ENCODE results near the gene PDXDC1. TPM values are rescaled to one million over a fixed set of nuclear protein-coding genes. Genes with fewer than 3 reads are reported as not detected.
"Not testable (repeated sequence)": the region's sequence is repeated elsewhere in the genome, so short reads cannot be mapped to it uniquely, and the experiment has no call there.

Gene PDXDC1
- total RNA-seq, 1 donor from 2014 or later = 82.5 TPM

DNA sequence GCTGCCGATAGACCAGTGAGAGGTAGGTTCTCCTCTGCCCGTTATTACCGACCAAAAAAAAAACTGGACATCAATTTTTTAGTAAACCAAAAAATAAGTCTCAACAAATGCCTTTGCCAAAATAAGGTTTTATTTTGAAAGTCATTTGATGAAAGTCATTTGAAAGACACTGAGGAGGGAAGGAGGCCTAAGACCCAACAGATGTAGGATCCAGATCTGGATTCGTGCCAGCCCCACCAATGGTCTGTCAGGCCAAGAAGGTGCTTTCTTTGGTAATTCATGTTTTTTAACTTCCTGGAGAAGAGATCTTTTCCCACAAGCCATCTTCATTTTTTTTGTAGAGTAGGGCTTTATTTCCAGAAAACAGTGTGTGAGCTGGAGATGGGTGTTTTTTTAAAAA, 62.9 kb downstream of the PDXDC1 start:
- no peak for DNase-seq

- DNase-seq = no peak
Observed at GRCh38 chr16:15038689-15039088, 63.9 kb downstream of the PDXDC1 start.

DNA sequence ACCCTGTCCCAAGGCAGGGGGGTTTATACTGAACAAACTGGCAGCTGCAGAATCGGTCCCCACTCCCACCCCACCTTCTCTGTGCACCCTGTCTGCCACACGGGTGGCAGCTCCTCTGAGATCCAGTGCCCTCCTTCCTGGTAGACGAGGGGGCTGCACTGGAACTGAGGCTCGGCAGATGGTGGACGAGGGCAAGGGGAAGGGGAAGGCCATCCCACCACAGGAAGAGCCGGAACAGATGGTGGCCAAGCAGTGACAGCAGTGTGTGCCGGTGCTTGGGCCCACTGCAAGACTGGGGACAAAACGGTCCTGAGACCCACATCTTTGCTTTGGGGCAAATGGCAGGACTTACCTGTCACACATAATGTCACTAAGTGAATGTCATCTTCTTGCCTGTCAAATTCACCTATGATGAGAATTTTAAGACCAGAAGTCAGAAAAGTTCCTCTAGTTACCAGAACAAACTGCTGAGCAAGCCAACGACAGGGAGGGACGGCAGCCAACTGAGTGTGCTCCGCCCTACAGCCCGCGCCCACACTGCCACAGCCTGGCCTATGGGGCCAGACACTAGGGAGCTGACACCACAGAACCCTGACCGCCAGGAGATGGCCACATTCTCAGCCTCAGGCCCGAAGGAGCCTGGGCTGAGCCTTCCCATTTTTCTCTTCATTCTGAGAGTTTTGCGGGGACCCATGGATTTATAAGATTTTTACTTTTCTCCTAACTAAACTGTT, 66.6 kb downstream of the PDXDC1 start:
- DNase-seq = no peak

- DNase-seq = no peak
Observed at GRCh38 chr16:15043344-15043743, 68.5 kb downstream of the PDXDC1 start.

- DNase-seq = no peak
Observed at GRCh38 chr16:15044286-15044685, 69.5 kb downstream of the PDXDC1 start.

DNA sequence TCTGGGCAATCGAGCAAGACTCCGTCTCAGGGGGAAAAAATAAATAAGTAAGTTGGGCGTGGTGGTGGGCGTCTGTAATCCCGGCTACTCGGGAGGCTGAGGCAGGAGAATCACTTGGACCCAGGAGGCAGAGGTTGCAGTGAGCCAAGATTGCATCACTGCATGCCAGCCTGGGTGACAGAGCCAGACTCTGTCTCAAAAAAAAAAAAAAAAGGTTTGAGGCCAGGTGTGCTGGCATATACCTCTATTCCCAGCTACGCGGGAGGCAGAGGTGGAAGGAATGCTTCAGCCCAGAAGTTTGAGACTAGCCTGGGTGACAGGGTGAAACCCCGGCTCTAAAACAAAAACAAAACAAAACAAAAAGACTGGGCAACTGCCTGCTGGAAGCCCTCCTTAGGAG, 70.4 kb downstream of the PDXDC1 start:
- not testable (repeated sequence) for DNase-seq

GRCh38 chr16:15046692-15047376, 72.0 kb downstream of the PDXDC1 start:
- DNase-seq = no peak

DNA sequence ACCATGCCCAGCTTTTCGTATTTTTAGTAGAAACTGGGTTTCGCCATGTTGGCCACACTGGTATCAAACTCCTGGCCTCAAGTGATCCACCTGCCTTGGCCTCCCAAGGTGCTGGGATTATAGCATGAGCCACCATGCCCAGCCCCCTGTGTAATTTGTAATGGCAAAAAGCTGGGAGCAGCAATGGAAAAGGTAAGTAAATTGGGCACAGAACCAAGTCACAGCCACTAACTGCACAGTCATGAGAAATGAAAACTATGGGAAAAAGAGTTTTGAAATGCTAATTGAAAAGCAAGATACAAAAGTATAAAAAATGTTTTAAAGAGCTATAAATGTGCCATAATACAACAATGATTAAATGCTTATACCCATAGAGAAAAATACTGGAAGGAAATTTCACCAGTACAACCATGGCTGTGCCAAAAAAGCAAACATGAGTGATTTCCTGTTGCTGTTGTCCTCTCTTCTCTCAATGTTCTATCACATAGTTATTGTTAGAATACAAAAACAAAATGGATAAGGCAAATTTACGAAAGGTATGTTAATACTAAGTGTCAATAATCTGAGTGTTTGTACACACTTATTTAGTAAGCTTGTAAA, 74.9 kb downstream of the PDXDC1 start:
- DNase-seq = no peak

- not testable (repeated sequence) for DNase-seq
Observed at GRCh38 chr16:15050440-15050839, 75.6 kb downstream of the PDXDC1 start.

GRCh38 chr16:15051387-15051951, 76.6 kb downstream of the PDXDC1 start:
- DNase-seq = no peak

GRCh38 chr16:15052747-15053476, 78.1 kb downstream of the PDXDC1 start:
- DNase-seq = no peak

DNA sequence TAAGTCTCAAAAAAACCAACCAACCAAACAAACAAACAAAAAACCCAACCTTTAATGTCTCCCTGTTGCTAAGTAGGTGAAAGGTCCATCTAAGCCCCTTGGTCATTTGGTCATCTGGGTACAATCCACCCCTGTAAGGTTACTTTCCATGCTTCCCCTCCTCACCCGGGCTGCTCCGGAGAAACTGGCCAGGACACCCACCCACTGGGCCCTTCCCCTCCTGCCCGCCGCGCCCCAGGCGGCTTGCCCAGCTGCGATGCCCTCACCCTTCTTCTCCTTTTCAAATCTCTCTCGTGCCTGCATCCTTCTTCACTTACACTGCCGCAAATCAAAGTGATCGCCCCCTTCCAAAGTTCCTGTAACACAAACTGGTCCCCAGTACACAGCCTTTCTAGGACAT, 79.1 kb downstream of the PDXDC1 start:
- no peak for DNase-seq

- DNase-seq = no peak
Observed at GRCh38 chr16:15054357-15055140, 79.7 kb downstream of the PDXDC1 start.

DNA sequence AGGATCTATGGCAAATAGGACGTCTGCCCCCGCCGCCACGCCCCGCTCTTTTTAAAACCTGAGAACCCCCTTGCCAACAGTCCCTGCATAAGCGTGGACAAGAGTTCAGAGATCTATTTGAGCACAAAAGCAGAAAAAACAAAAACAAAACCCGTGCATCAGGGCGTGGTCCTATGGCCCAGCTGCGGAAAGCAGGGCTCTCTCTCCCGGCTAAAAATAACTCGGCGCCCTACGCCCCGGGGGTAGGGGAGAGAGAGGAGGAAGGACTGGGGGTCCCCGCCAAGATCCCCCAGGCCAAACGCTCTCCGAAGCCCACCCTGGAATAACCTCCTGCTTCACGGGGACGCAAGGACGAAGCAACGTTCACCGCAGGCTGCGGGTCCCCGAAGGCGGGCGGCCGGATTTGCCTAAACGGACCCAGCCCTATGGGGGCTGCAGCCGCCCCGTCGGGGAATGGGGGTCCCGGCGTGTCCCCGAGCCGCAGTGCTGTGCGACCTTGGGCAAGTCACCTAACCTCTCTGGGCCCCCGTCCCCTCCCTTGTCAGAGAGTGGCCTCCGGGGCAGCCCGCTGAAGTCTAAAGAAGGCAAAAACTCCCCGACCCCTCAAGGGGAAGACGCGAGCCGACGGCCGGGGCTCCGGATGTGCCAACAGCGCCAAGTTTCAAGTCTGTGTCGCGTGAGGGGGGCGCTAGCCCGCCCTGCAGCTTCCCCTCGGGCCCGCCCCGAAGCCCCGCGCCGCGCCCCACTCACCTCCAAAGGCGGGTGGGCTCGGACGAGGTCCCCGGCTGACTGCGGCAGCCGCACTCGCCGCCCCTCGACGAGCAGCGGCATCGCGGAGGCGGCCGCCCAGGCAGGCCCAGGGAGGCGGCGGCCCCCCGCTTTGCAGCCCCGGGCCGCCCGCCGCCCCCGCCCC, 80.6 kb downstream of the PDXDC1 start:
- DNase-seq = peak; percentile 71

DNA sequence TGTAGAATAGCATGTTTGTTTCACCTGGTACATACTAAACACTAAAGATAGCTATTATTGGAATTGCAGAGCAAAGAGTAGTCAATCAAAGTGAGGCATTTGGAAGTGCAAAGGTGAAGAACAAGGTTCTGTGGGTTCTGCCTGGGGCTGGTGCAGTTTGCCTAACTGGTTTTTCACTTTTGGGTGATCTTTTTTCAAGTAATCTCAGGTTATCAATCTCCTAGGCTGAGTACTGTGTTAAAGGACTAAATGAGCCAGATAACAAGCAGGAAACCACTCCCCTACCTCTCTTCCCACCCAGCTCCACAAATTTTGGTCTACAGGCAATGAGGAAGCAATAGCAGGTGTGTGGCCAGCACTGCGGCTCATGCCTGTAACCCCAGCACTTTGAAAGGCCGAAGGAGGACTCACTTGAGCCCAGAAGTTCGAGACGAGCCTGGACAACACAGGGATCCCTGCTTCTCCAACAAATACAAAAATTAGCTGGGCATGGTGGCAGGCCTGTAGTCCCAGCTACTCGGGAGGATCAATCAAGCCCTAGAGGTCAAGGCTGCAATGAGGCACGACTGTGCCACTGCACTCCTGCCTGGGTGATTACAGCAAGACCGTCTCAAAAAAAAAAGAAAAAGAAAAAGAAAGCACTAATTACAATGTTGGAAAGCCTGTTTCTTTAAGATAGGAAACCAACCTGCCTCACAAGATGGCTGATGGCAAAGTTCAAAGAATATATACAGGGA, 83.0 kb downstream of the PDXDC1 start:
- DNase-seq = no peak

- no peak for DNase-seq
Observed at GRCh38 chr16:15059324-15059723, 84.5 kb downstream of the PDXDC1 start.

DNA sequence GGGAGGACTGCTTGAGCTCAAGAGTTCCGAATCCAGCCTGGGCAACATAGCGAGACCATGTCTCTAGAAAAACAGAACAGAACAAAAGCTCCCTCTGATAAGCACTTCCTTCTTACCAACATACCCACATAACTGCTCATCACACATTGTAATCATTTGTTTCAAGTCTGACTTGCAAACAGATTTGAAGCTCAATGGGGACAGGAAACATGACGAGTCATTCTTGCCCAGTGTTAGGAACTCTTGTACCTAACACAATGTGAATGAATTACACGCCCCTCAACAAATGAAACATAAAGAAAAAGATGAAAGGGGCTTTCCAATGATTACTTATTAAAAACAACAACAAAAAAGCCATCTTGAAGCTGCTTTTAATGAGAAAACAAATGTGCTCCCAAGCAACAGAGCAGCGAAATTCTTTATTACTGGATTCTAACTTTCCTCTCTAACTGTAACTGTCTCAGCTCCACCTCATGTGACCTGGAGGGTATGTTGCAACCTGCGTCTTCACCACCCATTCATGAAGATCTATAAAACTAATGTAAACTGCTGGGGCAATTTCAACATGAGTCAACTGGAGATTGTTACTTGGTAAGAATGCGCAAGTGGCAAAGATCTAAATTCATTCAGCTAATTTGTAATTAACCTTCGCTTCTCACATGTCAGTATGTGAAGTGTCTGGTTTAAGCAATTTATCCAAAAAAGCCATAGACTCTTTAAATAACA, 87.4 kb downstream of the PDXDC1 start:
- not testable (repeated sequence) for DNase-seq

DNA sequence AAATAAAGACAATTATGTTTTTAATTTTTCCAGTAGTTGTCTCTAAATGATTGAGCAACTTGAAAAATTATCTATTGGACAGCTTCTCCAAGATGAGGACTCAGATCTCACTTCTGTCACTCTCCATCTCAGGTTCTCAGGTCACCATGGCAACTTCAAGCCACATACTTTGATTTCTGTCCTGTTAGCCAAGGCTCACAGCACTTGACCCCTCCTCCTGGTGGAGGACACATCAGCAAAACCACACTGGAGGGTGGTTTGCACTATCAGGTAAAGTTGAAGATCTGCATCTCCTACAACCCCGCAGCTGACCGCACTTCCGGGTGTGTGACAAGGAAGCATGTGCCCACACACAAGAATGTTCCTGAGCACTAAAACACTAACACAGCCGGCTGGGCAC, 91.1 kb downstream of the PDXDC1 start:
- DNase-seq = not testable (repeated sequence)

DNA sequence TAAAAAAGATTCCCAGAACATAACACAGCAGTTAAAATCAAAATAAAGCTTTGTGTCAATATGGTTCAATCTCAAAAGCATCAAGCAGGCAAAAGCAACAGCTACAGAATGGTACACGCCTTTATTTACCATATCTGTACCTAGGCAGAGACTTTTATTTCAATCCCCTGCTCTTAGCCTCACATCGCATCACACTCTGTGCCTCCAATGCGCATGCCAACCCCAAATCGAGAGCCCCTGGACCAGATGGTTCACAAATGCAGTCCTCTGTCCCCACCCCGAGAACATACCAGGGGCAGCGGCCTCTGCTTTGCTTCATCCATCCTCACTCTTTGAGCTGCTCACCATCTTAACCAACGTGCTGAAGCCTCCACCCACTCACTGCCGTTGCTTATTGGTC, 91.9 kb downstream of the PDXDC1 start:
- DNase-seq = not testable (repeated sequence)
